ENCODE results near the gene ICAM2. TPM values are rescaled to one million over a fixed set of nuclear protein-coding genes. Genes with fewer than 3 reads are reported as not detected.

The ICAM2 gene
- polyA plus RNA-seq (2012; ENCODE audit: insufficient read length, low read depth): 0.94 TPM

GRCh38 chr17:64020056-64020766 lies at the start of gene ICAM2:
ICAM2 (minus strand) TSS chr17:64020633; CDS start chr17:64006691, 13,942 bp downstream.
- TF ChIP-seq TAF1 (IDR thresholded peaks at IDR 0.05; ENCODE audit: borderline replicate concordance, insufficient read depth, low read length): no peak
- no peak for TF ChIP-seq FOXP2 (optimal IDR thresholded peaks at IDR 0.05; ENCODE audit: borderline replicate concordance, extremely low read depth, extremely low read length, insufficient read depth)
- TF ChIP-seq REST (IDR thresholded peaks at IDR 0.05; ENCODE audit: insufficient read depth in 1 of 2, low read depth in 2 of 2, low read length in 2 of 2): no peak
- TF ChIP-seq POLR2AphosphoS5 (IDR thresholded peaks at IDR 0.05; ENCODE audit: low read depth, low read length): no peak
- no peak for TF ChIP-seq SIN3A (IDR thresholded peaks at IDR 0.05; ENCODE audit: borderline replicate concordance, insufficient read depth, low read length)

- TF ChIP-seq REST (IDR thresholded peaks at IDR 0.05; ENCODE audit: insufficient read depth in 1 of 2, low read depth in 2 of 2, low read length in 2 of 2) (no peak), POLR2AphosphoS5 (IDR thresholded peaks at IDR 0.05; ENCODE audit: low read depth, low read length) (no peak), FOXP2 (optimal IDR thresholded peaks at IDR 0.05; ENCODE audit: borderline replicate concordance, extremely low read depth, extremely low read length, insufficient read depth) (no peak), TAF1 (IDR thresholded peaks at IDR 0.05; ENCODE audit: borderline replicate concordance, insufficient read depth, low read length) (no peak), SIN3A (IDR thresholded peaks at IDR 0.05; ENCODE audit: borderline replicate concordance, insufficient read depth, low read length) (no peak)
Observed at GRCh38 chr17:64070213-64070612, 49.8 kb upstream of the ICAM2 start.

GRCh38 chr17:64069143-64069542 lies 48.7 kb upstream of the ICAM2 start:
- TF ChIP-seq SIN3A (IDR thresholded peaks at IDR 0.05; ENCODE audit: borderline replicate concordance, insufficient read depth, low read length) (no peak), TAF1 (IDR thresholded peaks at IDR 0.05; ENCODE audit: borderline replicate concordance, insufficient read depth, low read length) (no peak), REST (IDR thresholded peaks at IDR 0.05; ENCODE audit: insufficient read depth in 1 of 2, low read depth in 2 of 2, low read length in 2 of 2) (no peak), POLR2AphosphoS5 (IDR thresholded peaks at IDR 0.05; ENCODE audit: low read depth, low read length) (no peak), FOXP2 (optimal IDR thresholded peaks at IDR 0.05; ENCODE audit: borderline replicate concordance, extremely low read depth, extremely low read length, insufficient read depth) (no peak)

GRCh38 chr17:64067657-64068056 lies 47.2 kb upstream of the ICAM2 start:
- TF ChIP-seq FOXP2 (optimal IDR thresholded peaks at IDR 0.05; ENCODE audit: borderline replicate concordance, extremely low read depth, extremely low read length, insufficient read depth) (no peak), SIN3A (IDR thresholded peaks at IDR 0.05; ENCODE audit: borderline replicate concordance, insufficient read depth, low read length) (no peak), REST (IDR thresholded peaks at IDR 0.05; ENCODE audit: insufficient read depth in 1 of 2, low read depth in 2 of 2, low read length in 2 of 2) (no peak), TAF1 (IDR thresholded peaks at IDR 0.05; ENCODE audit: borderline replicate concordance, insufficient read depth, low read length) (no peak), POLR2AphosphoS5 (IDR thresholded peaks at IDR 0.05; ENCODE audit: low read depth, low read length) (no peak)
